Sigmoid colon (tissue), 7 donors: Measurements from ENCODE around the gene FAM110D. TPM values are rescaled to one million over a fixed set of nuclear protein-coding genes. Genes with fewer than 3 reads are reported as not detected.

Experiments
- DNase-seq: peaks from one replicate; pipeline ENCODE4 v3.0.0-alpha.2; 2019
- H3K27ac ChIP-seq, 4 donors: fragments of 200-600 bp; sonication (generic); one replicate each; pipeline ENCODE4 v1.5.1; 2016 to 2019; ENCODE audit warnings: mild to moderate bottlenecking in 1 of 4
- H3K27me3 ChIP-seq, 3 donors: fragments of 200-600 bp; sonication (generic); one replicate each; pipeline ENCODE4 v1.5.1; 2019; ENCODE audit warnings: mild to moderate bottlenecking in 1 of 3
- H3K36me3 ChIP-seq, 4 donors: fragments of 200-600 bp; sonication (generic); one replicate each; pipeline ENCODE4 v1.5.1; 2016 to 2019
- H3K4me1 ChIP-seq, 4 donors: fragments of 200-600 bp; sonication (generic); one replicate each; pipeline ENCODE4 v1.5.1; 2017 to 2019
- H3K4me3 ChIP-seq, 4 donors: fragments of 200-600 bp; sonication (generic); one replicate each; pipeline ENCODE4 v1.5.1; 2017 to 2019; ENCODE audit warnings: mild to moderate bottlenecking in 2 of 4, moderate library complexity in 1 of 4
- H3K9me3 ChIP-seq, 4 donors: fragments of 200-600 bp in 3 of 4; sonication (generic) in 3 of 4; one replicate each; pipeline versions ENCODE4 v1.5.1 to v1.6.1; 2013 to 2019
- CTCF ChIP-seq, 4 experiments: fragments of 450-650 bp in 3 of 4; fragments of 200-600 bp in 1 of 4; IDR thresholded peaks; one replicate each; pipeline ENCODE4 v1.5.1; 2016 to 2019; ENCODE audit warnings: antibody characterized with exemption in 4 of 4, mild to moderate bottlenecking in 3 of 4, moderate library complexity in 2 of 4
- EP300 ChIP-seq, 4 donors: sonication (generic); formaldehyde crosslinking; IDR thresholded peaks; one replicate each; pipeline ENCODE4 v1.6.1; 2017; ENCODE audit warnings: antibody characterized with exemption in 4 of 4
- POLR2A ChIP-seq, 2 donors: fragments of 450-650 bp; IDR thresholded peaks; one replicate each; pipeline ENCODE4 v1.6.1; 2016; ENCODE audit warnings: antibody characterized with exemption in 2 of 2, mild to moderate bottlenecking in 2 of 2, moderate library complexity in 2 of 2
- POLR2AphosphoS5 ChIP-seq, 4 donors: sonication (generic); formaldehyde crosslinking; IDR thresholded peaks; one replicate each; pipeline ENCODE4 v1.6.1; 2017; ENCODE audit warnings: antibody characterized with exemption in 4 of 4
- WGBS, 2 donors: extraction: QIAGEN DNeasy Blood & Tissue Kit; methylation state at CpG; one replicate each; pipeline ENCODE4 v1.1.7; 2013; 5-methylcytosine and 5-hydroxymethylcytosine counted together
- intact Hi-C: fragments of 100-400 bp; cut with DNase I; formaldehyde crosslinking; loops from one replicate; pipeline ENCODE4 v1.15.1; 2023
- polyA plus RNA-seq, 3 donors: library from polyadenylated mRNA; stranded (reverse); fragments of 200-250 nt; gene quantifications; one replicate each; pipeline ENCODE4 v1.2.3, GENCODE V29; 2013
- total RNA-seq, 4 donors: library from RNA; depleted of rRNA; stranded (reverse); fragments of >200 nt; gene quantifications; one replicate each; pipeline ENCODE4 v1.1.0, GENCODE V29; 2016
- donor health status: healthy with polysubstance abuse.
- donor health status: Bipolar disorder and iron deficiency.
- donor health status: healthy.

Gene FAM110D
- total and polyA plus RNA-seq, 7 donors: 0.60 to 4.2 (median 1.1) TPM; not detected in 1

DNA sequence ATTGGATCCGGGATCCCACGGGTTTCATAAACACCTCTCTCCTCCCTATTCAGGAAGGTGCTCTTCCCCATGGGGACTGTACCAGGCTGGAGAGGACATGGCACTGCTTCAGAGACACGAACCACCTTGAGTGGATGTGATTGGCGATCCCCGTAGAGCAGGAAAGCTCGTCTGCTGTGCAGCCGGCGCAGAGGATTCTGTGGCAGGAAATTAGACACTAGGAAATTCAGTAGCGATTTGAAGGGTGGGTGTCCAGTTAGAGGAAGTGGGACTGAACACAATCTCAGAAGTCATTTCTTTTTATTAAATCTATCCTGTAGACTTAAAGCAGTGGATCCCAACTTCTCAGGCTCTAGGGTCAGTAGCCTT is 46.5 kb upstream of the FAM110D start:
- H3K4me3 ChIP-seq: peak overlapping the region; percentile 90 to 97 (median 96)
- WGBS, 2 donors: 0 to 1% methylated on average over 9 of the region's 9 CpGs
- peaks cover 0 to 32% (median 6%) of the 10 kb centered on the region in 4 donors for H3K36me3 ChIP-seq
- no peaks in the 10 kb centered on the region for H3K27me3 ChIP-seq
- no peak for DNase-seq
- H3K9me3 ChIP-seq: no peaks in the 10 kb centered on the region
- H3K4me1 ChIP-seq: peaks cover 0 to 27% (median 23%) of the 10 kb centered on the region in 4 donors
- H3K27ac ChIP-seq: peak overlapping the region; percentile 89 to 96 (median 95)
- TF ChIP-seq POLR2AphosphoS5 (IDR thresholded peaks at IDR 0.05) (no peak), CTCF (IDR thresholded peaks at IDR 0.05) (no peak), POLR2A (IDR thresholded peaks at IDR 0.05) (no peak), EP300 (IDR thresholded peaks at IDR 0.05) (no peak)
- intact Hi-C loops: loop anchor here (5.0 kb wide), 2 partner anchors 120 to 210 kb away; partner anchors contain the start of gene CEP85

DNA sequence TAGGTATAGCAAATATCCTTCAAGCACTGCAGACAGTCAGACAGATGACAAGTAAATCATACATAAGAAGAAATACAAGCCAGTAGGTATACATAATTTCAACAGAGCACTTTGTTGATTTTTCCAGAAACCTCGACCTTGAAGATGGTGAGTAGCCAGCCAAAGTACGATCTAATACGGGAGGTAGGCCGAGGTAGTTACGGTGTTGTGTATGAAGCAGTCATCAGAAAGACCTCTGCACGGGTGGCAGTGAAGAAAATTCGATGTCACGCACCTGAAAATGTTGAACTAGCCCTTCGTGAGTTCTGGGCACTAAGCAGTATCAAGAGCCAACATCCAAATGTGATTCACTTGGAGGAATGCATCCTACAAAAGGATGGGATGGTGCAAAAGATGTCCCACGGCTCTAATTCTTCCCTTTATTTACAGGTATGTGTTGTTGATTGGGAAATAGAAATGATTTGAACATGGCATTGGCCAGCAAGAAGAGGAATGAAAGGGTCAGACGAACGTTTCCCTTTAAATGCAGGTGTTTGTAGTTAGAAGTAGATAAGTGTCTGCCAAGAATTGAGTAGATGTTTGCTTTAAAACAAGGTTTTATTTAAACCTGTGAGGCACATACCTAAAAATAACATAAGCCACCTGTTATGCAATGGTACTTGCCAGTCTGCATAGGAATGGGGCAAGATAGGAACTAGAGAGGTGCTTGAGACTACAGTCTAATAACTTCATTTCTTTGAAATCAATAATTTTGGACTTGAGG is 44.5 kb upstream of the FAM110D start:
- Histone ChIP-seq H3K27me3 (no peaks in the 10 kb centered on the region), H3K36me3 (peaks cover 0 to 51% (median 10%) of the 10 kb centered on the region in 4 donors), H3K9me3 (no peaks in the 10 kb centered on the region), H3K4me1 (peaks cover 0 to 27% (median 23%) of the 10 kb centered on the region in 4 donors), H3K4me3 (no peak overlapping the region), H3K27ac (no peak overlapping the region)
- no peak for DNase-seq
- TF ChIP-seq CTCF (IDR thresholded peaks at IDR 0.05): no peak
- no peak for TF ChIP-seq POLR2AphosphoS5 (IDR thresholded peaks at IDR 0.05)
- TF ChIP-seq EP300 (IDR thresholded peaks at IDR 0.05): no peak
- TF ChIP-seq POLR2A (IDR thresholded peaks at IDR 0.05): no peak
- WGBS, 2 donors: 24 to 68% methylated on average over 12 of the region's 12 CpGs
- intact Hi-C loops: loop anchor here (5.0 kb wide), 2 partner anchors 118 to 212 kb away; partner anchors contain the start of gene CEP85

DNA sequence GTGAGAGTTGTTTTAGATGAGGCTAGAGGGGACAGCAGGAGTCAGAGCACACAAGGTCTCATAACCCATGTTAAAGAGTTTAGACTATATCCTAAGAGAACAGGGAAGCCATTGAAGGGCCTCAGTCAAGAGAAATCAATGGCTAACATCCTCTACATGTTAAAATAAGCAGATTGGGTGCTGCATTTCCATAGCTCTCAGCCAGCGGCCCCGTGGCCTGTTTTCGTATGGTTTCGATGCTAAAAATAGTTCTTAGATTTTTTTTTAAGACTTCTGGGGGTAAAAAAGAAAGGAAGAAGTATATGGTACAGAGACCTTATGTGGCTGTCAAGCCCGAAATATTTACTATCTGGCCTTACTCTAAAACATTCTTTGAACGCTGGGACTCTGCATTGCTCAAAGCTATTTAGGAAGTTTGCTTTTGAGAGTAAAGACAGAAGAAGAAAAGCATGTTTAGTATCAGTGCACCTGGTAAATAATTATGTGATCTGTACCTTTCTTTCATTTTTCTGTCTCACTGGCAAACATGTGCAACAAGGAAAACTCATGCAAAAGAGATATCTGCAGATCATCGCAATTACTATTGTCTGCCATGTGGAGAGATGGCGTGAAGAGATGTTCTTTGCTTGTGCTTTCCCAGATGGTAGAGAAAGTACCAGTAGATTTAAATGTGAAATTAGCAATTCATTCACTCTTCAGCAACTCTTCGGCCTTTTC is 38.8 kb upstream of the FAM110D start:
- Histone ChIP-seq H3K27me3 (no peaks in the 10 kb centered on the region), H3K36me3 (peaks cover 0 to 43% (median 5%) of the 10 kb centered on the region in 4 donors), H3K27ac (no peak overlapping the region), H3K4me3 (no peak overlapping the region), H3K4me1 (peaks cover 0 to 35% (median 23%) of the 10 kb centered on the region in 4 donors), H3K9me3 (no peaks in the 10 kb centered on the region)
- WGBS, 2 donors: 60 to 82% methylated on average over 9 of the region's 9 CpGs
- intact Hi-C loops: no loop called here
- no peak for DNase-seq
- TF ChIP-seq CTCF (IDR thresholded peaks at IDR 0.05) (no peak), EP300 (IDR thresholded peaks at IDR 0.05) (no peak), POLR2AphosphoS5 (IDR thresholded peaks at IDR 0.05) (no peak), POLR2A (IDR thresholded peaks at IDR 0.05) (no peak)

GRCh38 chr1:26121854-26122773 is 36.8 kb upstream of the FAM110D start:
- TF ChIP-seq CTCF (IDR thresholded peaks at IDR 0.05) (no peak), EP300 (IDR thresholded peaks at IDR 0.05) (peak in 2 of 4 donors; percentile 42 to 45), POLR2A (IDR thresholded peaks at IDR 0.05) (no peak), POLR2AphosphoS5 (IDR thresholded peaks at IDR 0.05) (peak; percentile 36 to 94 (median 88))
- Histone ChIP-seq H3K27ac (peak overlapping the region in 3 of 4 donors; percentile 68 to 76 (median 71)), H3K9me3 (no peaks in the 10 kb centered on the region), H3K27me3 (no peaks in the 10 kb centered on the region), H3K4me1 (peaks cover 0 to 35% (median 23%) of the 10 kb centered on the region in 4 donors), H3K36me3 (peaks cover 0 to 25% (median 4%) of the 10 kb centered on the region in 4 donors), H3K4me3 (no peak overlapping the region)
- intact Hi-C loops: no loop called here
- WGBS, 2 donors: 49 to 64% methylated on average over 8 of the region's 8 CpGs
- DNase-seq: no peak
